Heart right ventricle (tissue), 16 donors: ENCODE data around the gene RET. TPM values are rescaled to one million over a fixed set of nuclear protein-coding genes. Genes with fewer than 3 reads are reported as not detected.

ENCODE experiments used
- ATAC-seq, 8 donors: fragments of 200-7000 bp; cut with Tn5 transposase; one replicate each; pipeline ENCODE4 v1.9.1; 2020; ENCODE audit warnings: mild to moderate bottlenecking in 8 of 8, moderate library complexity in 8 of 8, moderate number of reproducible peaks in 1 of 8
- DNase-seq, 2 donors: peaks; one replicate each; pipeline ENCODE4 v3.0.0-alpha.2; 2020
- H3K27ac ChIP-seq, 10 donors: fragments of 200-600 bp; sonication (generic) in 2 of 10; one replicate each; pipeline versions ENCODE4 v1.5.0 to v1.8.0; 2020 to 2022; ENCODE audit warnings: mild to moderate bottlenecking in 3 of 10
- H3K27me3 ChIP-seq, 7 donors: fragments of 200-600 bp; one replicate each; pipeline ENCODE4 v1.8.0; 2021 to 2022; ENCODE audit warnings: mild to moderate bottlenecking in 2 of 7
- H3K36me3 ChIP-seq, 9 donors: fragments of 200-600 bp; sonication (generic) in 1 of 9; one replicate each; pipeline versions ENCODE4 v1.5.0 to v1.8.0; 2020 to 2022; ENCODE audit warnings: mild to moderate bottlenecking in 2 of 9
- H3K4me1 ChIP-seq, 9 donors: fragments of 200-600 bp; sonication (generic) in 1 of 9; one replicate each; pipeline versions ENCODE4 v1.5.0 to v1.8.0; 2020 to 2022; ENCODE audit warnings: mild to moderate bottlenecking in 4 of 9
- H3K4me3 ChIP-seq, 10 donors: fragments of 200-600 bp; sonication (generic) in 2 of 10; one replicate each; pipeline versions ENCODE4 v1.5.0 to v1.8.0; 2020 to 2022; ENCODE audit warnings: mild to moderate bottlenecking in 7 of 10, moderate library complexity in 2 of 10
- H3K9me3 ChIP-seq, 11 donors: fragments of 200-600 bp in 10 of 11; sonication (generic) in 2 of 11; one replicate each; pipeline versions ENCODE4 v1.5.0 to v1.8.0; 2013 to 2022; ENCODE audit warnings: mild to moderate bottlenecking in 2 of 11, control low read depth in 1 of 11, moderate library complexity in 1 of 11
- WGBS, 2 donors: extraction: QIAGEN DNeasy Blood & Tissue Kit; methylation state at CpG; one replicate each; pipeline ENCODE4 v1.1.7; 2013; ENCODE audit warnings: inconsistent platforms in 1 of 2; 5-methylcytosine and 5-hydroxymethylcytosine counted together
- intact Hi-C, 10 donors: fragments of 100-400 bp; cut with DNase I; formaldehyde crosslinking; loops; one replicate each; pipeline versions ENCODE4 v1.11.1 to v1.14.2; 2022
- polyA plus RNA-seq, 2 donors: library from polyadenylated mRNA; stranded (reverse); fragments of 200-250 nt; gene quantifications; one replicate each; pipeline ENCODE4 v1.2.3, GENCODE V29; 2013
- total RNA-seq, 10 donors: library from RNA; stranded (reverse); fragmentation: NEBNext Ultra II Directional in 3 of 10; extraction: Animal tissue kit (Norgen Biotek cat#: 25700) in 3 of 10; gene quantifications; one replicate each; pipeline versions ENCODE4 v1.2.1 to v1.2.4, GENCODE V29; 2021 to 2023
- TF ChIP-seq, protein P1 (sequence below), 9 donors: fragments of 200-600 bp; sonication (generic) in 2 of 9; IDR thresholded peaks; one replicate each; pipeline versions ENCODE4 v1.5.0 to v1.8.0; 2021 to 2022; ENCODE audit warnings: antibody characterized with exemption in 9 of 9, mild to moderate bottlenecking in 5 of 9, moderate library complexity in 1 of 9
- donor health status: Arrhythmogenic right ventricular cardiomyopathy.
- donor health status: ischemic (EF 13 %, LVEDD 7.1; RV severe dilation, severe dysfunction).
- donor health status: healthy with polysubstance abuse.
- donor health status: DM: no; HTN: yes; CAD: no.
- donor health status: DM: no; HTN: no; CAD: no.
- donor health status: ischemic (EF 25% LVEDD 6.9; RV normal size, moderate dysfunction).
- donor health status: ischemic (EF 25% LVEDD 5.7; RV mildly dilated, moderate dysfunction).
- donor health status: healthy.
- donor health status: DM: yes; HTN: yes; CAD: no.
- donor health status: Ischemic cardiomyopathy.
- donor health status: ischemic (EF 35%, LVEDD 5.7; RV mildly dilated, moderate dysfunction).
- donor health status: nonischemic (EF 11% LVEDD 7.7; RV severe dilation, severe dysfunction).
- donor health status: DM: yes; HTN: yes; CAD: no.
- donor health status: PGD.
- donor health status: ischemic (EF 29% LVEDD 5.4; RV normal size, mild dysfunction).
- donor health status: nonischemic (EF 23%, LVEDD 6.1; RV moderate dilation, normal function).

The RET gene
- total and polyA plus RNA-seq, 12 donors, result 0.38 to 2.6 (median 1.2) TPM

DNA sequence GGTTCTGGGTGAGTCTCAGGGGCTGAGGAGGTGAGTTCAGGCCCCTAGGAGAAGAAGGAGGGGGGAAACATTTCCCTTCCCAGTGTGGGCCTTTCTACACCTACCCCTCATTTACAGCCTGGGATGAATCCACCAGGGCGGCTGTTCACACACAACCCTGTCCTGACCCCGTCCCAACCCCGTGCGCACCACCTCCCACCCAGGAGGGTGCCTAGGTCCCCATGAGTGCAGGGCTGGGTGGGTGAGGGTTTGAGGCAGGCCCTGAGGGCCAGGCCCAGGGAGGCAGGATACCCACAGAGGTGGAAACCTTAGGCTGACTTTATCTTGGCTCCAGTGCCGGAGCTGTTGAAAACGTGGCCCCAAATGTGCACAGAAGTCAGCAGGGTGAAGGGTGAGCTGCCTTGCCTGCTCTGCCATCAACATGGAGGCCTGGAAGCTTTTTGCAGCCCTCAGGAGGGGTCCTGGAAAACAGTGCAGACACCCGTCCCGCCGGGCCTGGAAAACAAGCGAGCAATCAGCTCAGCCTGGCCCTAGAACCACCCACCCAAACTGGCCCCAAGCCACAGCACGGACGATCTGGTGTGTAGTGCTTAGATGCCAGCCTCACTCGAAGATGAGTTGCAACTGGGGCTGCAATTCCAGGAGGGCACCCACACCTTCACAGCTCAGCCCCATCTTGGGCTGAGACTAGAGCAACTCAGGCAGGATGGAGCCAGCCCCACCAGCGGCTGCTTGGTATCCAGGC is 9.3 kb upstream of the RET start:
- H3K4me3 ChIP-seq, result no peak overlapping the region
- no peaks in the 10 kb centered on the region for H3K9me3 ChIP-seq
- WGBS, 2 donors, result 83 to 88% methylated on average over 14 of the region's 14 CpGs
- peaks cover 0 to 18% (median 4%) of the 10 kb centered on the region in 7 donors for H3K27me3 ChIP-seq
- ATAC-seq (no peak), DNase-seq (no peak)
- intact Hi-C loops, result no loop called here
- peaks cover 0 to 4% (median 0%) of the 10 kb centered on the region in 9 donors for H3K4me1 ChIP-seq
- H3K27ac ChIP-seq, result no peak overlapping the region
- TF ChIP-seq, protein P1, sequence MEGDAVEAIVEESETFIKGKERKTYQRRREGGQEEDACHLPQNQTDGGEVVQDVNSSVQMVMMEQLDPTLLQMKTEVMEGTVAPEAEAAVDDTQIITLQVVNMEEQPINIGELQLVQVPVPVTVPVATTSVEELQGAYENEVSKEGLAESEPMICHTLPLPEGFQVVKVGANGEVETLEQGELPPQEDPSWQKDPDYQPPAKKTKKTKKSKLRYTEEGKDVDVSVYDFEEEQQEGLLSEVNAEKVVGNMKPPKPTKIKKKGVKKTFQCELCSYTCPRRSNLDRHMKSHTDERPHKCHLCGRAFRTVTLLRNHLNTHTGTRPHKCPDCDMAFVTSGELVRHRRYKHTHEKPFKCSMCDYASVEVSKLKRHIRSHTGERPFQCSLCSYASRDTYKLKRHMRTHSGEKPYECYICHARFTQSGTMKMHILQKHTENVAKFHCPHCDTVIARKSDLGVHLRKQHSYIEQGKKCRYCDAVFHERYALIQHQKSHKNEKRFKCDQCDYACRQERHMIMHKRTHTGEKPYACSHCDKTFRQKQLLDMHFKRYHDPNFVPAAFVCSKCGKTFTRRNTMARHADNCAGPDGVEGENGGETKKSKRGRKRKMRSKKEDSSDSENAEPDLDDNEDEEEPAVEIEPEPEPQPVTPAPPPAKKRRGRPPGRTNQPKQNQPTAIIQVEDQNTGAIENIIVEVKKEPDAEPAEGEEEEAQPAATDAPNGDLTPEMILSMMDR (IDR thresholded peaks at IDR 0.05), result no peak
- no peaks in the 10 kb centered on the region for H3K36me3 ChIP-seq

DNA sequence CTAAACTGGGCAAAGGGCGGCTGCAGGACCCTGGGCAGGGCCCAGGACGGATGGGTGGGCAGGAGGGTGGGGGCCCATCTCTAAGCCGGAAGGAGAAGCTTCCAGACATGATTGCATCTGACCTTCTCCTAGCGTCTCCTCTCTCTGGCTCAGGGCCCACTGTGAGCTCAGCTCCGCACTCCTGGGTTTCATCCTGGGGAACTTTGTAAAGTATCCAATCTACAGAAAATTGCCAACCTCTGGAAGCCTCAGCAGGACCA is 8.8 kb upstream of the RET start:
- H3K27ac ChIP-seq, result no peak overlapping the region
- ATAC-seq (no peak), DNase-seq (no peak)
- no peaks in the 10 kb centered on the region for H3K36me3 ChIP-seq
- H3K4me3 ChIP-seq, result no peak overlapping the region
- intact Hi-C loops, result no loop called here
- peaks cover 0 to 4% (median 0%) of the 10 kb centered on the region in 9 donors for H3K4me1 ChIP-seq
- H3K9me3 ChIP-seq, result no peaks in the 10 kb centered on the region
- peaks cover 0 to 23% (median 5%) of the 10 kb centered on the region in 7 donors for H3K27me3 ChIP-seq
- 66 to 77% methylated on average over 5 of the region's 5 CpGs for WGBS, 2 donors
- TF ChIP-seq, protein P1 (IDR thresholded peaks at IDR 0.05), result no peak

DNA sequence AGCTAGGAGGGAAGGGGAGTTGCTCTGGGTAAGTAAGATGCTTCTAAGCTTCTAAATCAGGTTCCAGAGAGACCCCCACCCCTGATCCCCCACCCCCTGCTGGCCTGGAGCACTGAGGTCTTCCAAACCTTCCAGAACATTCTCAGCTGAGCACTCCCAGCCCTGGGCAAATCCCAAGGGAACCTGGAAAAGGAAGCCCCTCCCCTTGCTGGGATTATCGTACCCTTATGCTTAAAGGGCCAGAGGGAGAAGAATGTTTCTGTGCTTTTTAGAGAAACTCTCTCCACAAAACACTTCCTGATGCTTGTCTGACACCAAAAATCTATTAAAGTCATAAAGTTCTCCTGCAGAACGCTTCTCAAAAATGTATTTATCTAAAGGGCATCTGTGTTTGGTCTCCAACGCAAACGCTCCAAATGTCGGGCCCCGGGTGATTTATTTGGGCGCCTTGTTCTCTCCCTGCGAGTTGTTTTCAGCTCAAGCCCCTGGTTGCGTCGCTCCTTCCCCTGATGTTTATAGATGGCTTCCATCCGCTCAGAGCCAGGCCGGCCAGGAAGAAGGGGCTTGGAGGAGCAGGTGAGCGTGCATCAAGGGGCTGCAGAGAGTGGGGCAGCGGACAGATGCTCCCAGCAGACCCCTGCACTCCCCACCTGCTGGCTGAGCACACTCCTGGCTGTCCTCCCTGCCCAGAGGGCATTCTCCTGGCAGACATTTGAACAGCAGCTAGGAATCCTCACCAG is 8.2 kb upstream of the RET start:
- TF ChIP-seq, protein P1 (IDR thresholded peaks at IDR 0.05), result no peak
- peaks cover 0 to 4% (median 0%) of the 10 kb centered on the region in 9 donors for H3K4me1 ChIP-seq
- no peak overlapping the region for H3K4me3 ChIP-seq
- H3K36me3 ChIP-seq, result no peaks in the 10 kb centered on the region
- intact Hi-C loops, result no loop called here
- H3K27me3 ChIP-seq, result peaks cover 0 to 28% (median 11%) of the 10 kb centered on the region in 7 donors
- no peak for ATAC-seq
- H3K9me3 ChIP-seq, result no peaks in the 10 kb centered on the region
- DNase-seq, result no peak
- 76 to 84% methylated on average over 14 of the region's 14 CpGs for WGBS, 2 donors
- H3K27ac ChIP-seq, result no peak overlapping the region

DNA sequence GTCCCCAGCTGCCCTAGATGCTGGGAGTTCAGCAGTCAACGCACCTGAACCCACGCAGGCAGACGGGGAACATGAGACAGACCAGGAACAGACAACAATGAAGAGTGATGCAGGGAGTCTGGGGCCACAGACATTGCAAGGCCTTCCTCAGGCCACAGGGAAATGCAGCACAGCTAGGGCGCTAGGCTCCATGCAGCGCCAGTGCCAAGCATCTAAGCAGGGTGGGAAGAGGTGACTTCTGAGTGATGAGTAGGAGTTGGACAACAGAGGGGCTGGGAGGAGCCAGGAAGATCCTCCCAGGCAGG is 7.7 kb upstream of the RET start:
- DNase-seq (no peak), ATAC-seq (no peak)
- H3K9me3 ChIP-seq, result no peaks in the 10 kb centered on the region
- H3K36me3 ChIP-seq, result no peaks in the 10 kb centered on the region
- TF ChIP-seq, protein P1 (IDR thresholded peaks at IDR 0.05), result no peak
- 90 to 98% methylated on average over 5 of the region's 5 CpGs for WGBS, 2 donors
- intact Hi-C loops, result no loop called here
- peaks cover 0 to 34% (median 16%) of the 10 kb centered on the region in 7 donors for H3K27me3 ChIP-seq
- H3K4me3 ChIP-seq, result no peak overlapping the region
- H3K27ac ChIP-seq, result no peak overlapping the region
- H3K4me1 ChIP-seq, result peaks cover 0 to 4% (median 0%) of the 10 kb centered on the region in 9 donors
